Stimulated activated naive CD8-positive, alpha-beta T cell treated with anti-CD3 and anti-CD28 coated beads, Interleukin-15, Interleukin-2, amounts not matched to agents 100 U/mL and 50 U/mL, for 24 hours (primary cell): ENCODE measurements around the gene GGT7.
"Not testable (repeated sequence)": the region's sequence is repeated elsewhere in the genome, so short reads cannot be mapped to it uniquely, and the experiment has no call there.

Experiments used
- ATAC-seq: fragments of 150-1000 bp; cut with Tn5 transposase; one replicate; pipeline ENCODE4 v1.10.0; 2021
- DNase-seq: peaks from one replicate; pipeline ENCODE4 v3.0.0; 2021

GGT7 gene

DNA sequence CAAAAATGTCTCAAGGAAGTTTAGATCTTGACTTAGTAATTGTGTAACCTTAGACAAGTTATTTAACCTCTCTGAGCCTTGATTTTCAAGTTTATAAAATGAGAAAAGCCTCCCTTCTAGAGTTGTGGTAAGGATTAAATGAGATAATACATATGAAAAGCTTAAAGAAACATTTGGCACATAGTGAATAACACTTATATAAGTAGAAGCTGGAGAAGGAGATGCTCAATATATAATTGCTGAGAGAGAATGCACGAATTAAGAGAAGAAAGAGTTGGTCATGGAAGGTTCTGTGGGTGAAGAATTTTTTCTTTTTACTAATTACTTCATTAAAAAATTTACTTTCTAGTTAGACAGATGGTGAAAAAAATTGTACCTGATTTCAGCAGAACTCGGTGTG is 9.0 kb upstream of the GGT7 start:
- DNase-seq, result no peak
- ATAC-seq, result no peak

DNA sequence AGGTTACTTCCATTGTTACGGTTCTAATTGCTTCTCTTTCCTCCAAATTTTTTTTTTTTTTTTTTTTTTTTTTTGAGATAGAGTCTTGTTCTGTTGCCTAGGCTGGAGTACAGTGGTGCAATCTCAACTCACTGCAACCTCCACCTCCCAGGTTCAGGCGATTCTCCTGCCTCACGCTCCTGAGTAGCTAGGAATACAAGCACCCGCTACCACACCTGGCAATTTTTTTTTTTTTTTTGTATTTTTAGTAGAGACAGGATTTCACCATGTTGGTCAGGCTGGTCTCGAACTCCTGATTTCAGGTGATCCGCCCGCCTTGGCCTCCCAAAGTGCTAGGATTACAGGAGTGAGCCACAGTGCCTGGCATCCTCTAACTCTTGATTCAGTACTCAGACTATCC is 8.3 kb upstream of the GGT7 start:
- DNase-seq, ATAC-seq: not testable (repeated sequence)

DNA sequence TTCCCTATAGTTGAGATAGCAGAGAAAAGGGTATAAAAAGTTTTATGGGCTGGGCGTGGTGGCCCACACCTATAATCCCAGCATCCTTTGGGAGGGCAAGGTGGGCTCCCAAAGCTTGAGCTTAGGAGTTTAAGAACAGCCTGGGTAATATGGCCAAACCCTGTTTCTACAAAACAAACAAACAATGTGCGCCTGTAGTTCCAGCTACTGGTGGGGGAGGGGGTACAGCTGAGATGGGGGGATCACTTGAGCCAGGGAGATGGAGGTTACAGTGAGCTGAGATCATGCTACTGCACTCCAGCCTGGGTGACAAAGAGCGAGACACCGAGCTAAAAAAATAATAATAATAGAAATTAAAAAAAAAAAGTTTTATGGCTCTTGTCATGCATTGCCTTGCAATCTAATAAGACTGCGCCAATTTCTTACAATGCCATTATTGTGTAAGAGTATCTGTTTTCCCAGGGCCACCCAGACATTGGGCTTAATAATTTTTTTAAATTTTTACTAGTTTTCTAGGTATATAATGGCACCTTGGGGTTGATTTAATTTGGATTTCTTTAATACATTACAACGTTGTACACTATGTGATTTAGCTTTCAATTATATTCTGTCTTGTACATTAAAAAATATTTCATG is 7.7 kb upstream of the GGT7 start:
- ATAC-seq (no peak), DNase-seq (no peak)

DNA sequence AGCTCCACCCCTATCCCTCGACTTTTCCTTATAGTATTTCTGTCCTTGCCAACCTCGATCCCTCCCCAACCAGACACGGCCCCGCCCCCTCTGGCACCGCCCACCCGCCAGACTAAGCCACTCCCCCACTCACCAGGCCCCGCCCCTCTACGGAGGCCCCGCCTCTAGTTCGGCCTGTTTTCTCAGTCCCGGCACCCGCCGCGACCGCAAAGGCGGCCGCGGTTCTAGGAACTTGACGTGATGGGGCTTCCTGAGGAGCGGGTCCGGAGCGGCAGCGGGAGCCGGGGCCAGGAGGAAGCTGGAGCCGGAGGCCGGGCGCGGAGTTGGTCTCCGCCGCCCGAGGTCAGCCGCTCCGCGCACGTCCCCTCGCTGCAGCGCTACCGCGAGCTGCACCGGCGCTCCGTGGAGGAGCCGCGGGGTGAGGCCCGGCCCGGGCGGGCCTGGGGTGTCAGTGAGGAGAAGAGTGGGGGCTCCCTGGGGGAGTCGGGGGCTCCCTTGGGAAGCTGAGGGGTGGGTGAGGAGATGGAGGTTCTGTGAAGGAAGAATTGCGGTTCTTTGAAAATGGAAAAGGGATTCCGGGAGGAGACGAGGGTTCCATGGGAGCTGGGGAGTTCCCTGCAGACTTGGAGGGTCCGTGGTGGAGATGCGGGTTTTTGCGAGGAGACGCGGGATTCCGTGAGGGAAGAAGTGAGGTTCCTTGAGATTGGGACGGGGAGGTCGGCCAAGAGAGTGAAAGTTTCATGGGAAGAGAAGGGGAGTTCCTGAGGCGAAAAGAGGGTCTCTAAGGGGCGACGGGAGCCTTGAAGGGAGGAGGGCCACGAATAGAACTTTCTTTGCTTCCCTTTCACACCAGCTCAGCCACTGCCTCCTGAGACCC is 4.0 kb upstream of the GGT7 start, which contains the start of gene ACSS2:
Gene ACSS2, plus strand, starts transcription at position 207 of the 877 bp plus-strand sequence. Its CDS starts 34 bp downstream, at position 241.
- DNase-seq (no peak), ATAC-seq (peak; percentile 35)

DNA sequence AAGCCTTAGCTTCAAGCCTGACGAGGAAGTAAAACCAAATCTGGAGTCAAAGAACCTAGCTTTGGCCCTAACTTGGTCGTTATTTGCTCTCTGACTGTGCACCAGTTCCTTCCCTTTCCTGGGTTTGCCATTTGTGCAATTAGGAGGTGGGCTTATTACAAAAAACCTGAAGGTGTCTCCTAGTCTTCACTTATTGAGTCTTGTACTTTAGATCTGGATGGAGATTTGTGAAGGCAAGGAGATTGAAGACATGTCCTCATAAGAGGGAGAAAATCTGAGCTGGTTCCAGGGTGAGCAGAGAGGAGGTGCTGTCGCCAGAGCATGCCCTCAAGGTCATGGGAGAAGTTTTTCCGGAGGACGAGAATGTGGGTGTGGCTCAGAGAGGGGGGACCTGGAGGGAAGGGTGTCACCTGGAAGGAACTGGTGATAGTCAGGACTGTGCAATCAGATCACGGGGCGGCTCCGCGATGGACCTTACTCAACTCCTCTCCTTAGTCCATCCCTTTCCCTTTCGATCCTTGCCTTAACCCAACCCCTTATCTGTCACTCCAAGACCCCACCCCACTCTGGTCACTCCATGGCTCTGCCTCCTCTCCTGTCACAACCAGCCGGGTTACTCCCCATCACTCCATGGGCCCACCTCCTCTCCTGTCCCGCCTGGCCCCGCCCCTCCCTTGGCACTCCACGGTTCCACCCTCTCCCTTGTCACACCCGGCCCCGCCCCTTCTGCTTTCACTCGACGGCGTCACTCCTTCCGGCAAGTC is 3.2 kb upstream of the GGT7 start:
- peak; percentile 85 for ATAC-seq

DNA sequence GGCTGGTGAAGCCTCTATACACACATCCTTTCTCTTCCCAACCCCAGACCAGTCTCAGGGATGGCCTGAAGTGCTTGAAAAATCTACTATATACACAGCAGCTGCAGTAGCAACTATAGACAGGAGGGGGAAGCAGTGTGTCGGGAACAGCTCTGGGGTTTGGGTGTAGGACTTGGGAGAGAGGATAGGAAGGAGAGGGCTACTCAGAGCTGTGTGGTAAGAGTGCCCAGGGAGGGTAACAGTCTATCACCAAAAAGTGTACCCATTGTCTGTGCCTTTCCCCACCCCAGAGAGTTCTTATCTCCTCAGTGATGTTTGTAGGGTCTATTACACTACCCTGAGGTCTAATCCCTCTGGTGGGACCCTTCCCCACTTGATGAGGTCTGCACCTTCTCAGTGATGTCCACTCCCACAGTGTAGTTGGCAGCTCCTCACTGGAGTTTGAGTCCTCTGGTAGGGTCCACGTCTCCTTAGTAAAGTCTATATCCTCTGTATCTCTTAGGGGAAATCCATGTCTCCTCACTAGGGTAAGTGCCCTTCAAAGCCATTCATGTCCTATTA is 1.5 kb upstream of the GGT7 start:
- ATAC-seq (peak; percentile 21), DNase-seq (peak; percentile 66)

More for the DNA sequence above, 3.2 kb upstream of the GGT7 start:
- DNase-seq, result peak; percentile 97

DNA sequence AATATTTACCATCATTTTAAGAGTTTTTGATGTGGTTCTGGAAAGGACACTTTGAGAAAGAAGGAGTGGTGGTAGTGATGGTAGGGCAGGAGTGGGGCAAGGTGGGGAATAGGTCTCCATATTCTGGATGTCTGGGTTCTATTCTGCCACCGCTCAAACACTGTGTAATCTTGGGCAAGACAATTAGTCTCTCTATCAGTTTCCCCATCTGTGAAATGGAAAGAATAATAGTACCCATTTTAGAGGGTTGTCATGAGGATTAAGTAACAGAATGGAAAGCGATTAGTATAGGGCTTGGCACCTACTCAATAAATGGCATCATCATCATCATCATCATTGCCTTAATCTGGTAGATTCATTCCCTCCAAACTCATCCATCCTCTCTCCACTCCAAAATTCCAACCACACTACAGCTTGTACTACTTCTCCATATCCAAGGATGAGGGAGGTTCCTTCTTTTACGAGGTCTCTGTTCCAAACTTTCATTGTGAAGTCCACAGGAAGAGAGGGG is 982 bp upstream of the GGT7 start:
- ATAC-seq, result no peak
- DNase-seq, result no peak

DNA sequence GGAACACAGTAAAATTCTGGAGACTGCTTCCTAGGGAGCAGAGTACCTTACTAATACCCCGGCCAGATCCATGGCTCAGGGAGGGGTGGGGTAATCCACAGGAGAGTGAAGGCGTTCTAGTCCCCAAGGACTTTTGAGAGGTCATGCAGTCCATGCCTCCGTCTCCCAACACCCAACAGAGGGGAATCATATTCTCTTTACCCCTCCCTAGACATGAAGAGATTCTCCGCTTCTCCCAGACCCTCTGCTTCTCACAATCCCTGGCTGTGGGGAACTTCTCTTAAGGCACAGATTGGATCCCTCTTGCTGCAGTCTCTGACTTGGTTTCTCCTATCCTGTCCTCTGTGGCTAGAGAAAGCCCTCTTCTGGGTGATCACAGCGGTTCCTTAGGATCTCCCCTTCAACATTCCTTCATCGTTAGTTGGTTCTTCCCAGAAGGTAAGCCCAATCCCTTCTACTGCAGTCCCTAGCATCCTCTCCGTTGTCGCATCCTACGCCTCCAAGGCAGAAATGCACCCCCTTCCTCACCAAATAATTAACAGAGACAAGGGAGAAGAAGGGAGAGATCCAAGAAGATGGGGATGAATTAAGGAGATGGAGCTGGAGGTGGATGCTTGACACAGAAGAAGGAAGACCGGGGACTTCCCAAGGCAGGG is 562 bp downstream of the GGT7 start:
- ATAC-seq, result no peak
- DNase-seq, result no peak

DNA sequence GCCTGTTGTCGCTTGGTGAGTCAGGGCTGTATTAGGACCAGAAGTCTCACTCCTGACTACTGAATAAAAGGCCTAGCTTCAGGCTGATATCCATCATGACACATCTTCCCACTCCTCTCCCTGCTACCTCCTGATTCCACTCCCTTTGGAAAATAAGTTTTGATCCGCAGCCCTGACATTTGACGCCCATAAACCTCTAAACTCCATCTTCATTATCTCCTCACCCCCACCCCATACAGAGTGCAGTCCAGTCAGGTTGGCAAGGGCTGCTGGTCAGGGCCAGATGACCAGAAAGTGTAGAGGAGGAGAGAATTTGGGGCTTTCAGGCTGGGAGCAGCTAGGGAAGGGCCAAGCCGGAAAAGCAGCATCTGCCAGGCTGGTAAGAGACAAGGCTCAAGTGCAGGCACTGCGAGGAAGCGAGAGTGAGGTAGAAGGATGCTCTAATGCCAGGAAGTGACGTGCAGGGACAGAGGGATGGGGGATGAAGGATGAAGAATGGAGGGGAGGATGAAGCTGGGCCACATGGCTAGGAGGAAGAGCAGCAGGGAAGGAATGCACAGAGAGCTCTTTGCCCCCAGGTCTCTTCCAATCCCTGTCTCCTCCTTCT is 1.2 kb downstream of the GGT7 start:
- no peak for DNase-seq

DNA sequence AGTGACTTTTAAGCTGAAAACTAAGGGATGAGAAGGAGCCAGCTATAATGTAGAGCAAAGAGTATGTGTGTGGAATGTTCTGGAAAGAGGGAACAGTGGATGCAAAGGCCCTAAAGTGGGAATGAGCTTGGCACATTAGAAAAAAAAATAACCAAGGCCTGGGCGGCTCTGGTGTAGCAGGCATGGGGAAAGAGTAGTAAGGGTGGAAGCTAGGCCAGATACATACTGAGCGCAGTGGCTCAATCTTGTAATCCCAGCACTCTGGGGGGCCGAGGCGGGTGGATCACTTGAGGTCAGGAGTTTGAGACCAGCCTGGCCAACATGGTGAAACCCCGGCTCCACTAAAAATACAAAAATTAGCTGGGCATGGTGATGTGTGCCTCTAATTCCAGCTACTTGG is 8.4 kb downstream of the GGT7 start:
- ATAC-seq, result no peak
- no peak for DNase-seq

More for the DNA sequence above, 1.2 kb downstream of the GGT7 start:
- no peak for ATAC-seq

DNA sequence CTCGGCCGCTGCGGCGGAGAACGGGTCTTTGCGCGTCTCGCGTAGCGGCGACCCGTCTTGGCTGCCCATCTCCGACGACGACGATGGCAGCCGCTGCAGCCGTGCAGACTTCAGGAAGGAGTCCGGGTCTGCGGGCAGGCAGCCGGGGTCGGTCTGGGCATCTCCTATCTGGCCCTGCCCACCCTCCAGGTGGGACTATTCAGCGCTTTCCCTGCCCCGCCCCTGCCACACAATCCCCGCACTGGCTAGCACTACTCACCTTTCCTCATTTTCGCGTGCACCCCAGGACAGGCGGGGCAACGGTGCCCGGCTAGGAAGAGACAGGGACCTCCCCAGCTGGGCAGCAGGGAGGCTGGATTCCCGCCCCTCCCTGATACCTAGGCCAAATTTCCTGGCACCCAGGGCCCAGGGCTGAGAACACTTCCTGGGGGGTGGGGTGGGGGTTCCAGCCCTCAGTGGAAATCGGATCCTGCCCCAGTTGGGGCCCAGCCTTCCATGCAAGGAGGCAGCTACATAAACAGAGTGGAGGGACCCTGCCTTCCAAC is 9.2 kb downstream of the GGT7 start:
- DNase-seq (no peak), ATAC-seq (no peak)

DNA sequence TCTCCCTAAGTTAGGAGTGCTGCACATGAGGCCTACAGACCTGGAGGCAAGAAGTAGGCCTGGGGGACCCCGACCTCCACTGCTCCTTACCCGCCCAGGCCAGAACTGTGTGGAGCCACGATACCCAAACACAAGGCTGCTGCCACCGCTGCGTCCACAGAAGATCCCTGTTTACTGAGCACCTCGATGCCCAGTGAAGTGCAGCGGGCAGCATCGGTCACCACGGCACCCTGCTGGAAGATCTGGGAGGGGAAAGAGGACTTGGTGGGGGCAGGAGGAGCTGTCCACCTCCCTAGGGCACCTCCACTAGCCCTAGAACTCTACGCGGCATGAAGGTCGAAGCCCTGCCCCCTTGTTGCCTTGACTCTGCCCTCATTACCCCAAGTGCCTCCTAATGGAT is 9.9 kb downstream of the GGT7 start:
- DNase-seq (no peak), ATAC-seq (no peak)

DNA sequence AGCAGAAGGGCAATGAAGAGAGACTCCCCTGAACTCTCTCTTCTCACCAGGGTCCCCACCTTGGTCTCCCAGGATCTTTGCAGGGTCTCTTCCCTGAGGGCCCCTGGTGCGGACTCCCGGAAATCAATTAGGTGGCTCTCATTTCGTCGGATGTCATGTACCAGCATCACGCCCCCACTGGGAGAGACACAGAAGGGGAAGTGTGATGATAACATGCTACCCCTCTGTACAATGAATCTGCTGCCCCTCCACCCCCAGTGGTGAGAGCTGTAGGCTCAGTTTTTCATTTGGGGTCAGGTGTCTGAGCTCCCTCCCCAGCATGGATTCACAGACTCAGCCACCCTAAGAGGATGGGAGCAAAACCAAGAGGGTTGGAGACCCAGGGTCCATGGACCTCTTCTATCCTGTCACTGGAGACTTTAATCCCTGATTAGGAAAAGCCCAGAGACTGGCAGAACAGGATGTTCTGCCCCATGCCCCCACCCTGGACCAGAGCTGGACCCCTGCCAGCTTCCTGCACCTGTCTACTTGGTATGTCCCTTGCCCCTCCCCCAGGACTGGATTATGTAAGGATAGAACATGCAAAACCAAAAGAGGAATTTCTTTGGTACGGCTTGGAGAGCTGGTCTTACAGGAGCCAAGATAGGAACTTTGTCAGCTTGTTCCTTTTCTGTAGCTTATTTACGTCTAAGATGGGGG is 11.1 kb downstream of the GGT7 start:
- ATAC-seq, result no peak
- DNase-seq, result no peak

DNA sequence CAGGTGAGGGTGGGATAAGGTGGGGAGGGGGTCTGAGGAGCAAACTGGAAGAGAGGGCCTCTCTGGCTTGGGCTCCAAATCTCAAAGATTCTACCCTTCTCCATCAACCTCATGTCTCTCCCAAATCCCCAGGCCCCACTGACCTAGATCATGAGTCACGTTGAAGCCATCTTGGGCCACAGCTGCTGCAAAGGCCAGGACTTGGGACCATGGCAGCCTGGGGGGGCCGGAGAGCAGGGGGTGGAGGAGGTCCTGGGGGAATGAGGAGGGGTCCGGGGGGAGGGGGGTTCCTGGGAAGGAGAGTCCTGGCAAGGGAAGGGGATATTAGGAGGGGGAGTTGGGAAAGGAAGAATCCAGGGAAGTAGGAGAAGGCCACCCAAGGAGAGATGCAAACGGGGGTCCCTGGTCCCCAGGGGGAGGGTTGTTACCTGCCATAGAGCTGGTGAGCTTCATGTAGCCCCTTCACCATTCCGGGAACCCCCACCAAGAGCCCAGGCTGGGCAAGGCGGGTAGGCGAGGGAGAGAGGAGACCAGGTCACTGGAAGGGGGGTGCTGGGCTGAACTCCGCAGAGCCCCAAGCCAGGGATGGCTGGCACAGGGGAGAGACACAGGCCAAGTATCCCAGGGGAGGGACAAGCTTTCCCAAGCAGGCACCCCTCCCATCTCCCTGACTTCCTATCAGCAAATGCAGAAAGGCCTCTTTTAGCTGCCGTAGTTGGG is 12.7 kb downstream of the GGT7 start:
- ATAC-seq, result no peak
- no peak for DNase-seq

DNA sequence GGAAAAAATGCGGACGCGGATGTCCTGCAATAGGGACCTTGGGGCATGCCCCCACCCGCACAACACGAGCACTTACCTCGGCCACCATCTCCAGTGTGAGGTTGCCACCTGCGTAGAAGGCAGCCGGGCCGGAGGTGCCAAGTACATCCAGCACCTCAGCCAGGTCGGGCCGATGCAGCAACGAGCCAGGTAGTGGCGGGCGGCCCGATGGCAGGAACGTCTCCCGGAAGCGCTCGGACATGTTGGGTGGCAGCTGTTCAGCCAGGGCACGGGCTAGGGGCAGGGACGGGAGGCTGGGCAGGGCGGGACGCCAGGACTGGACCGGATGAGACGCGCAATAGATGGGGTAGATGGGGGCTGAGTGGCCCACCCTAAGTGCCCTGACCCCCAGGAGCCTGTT is 13.3 kb downstream of the GGT7 start:
- ATAC-seq (no peak), DNase-seq (no peak)

DNA sequence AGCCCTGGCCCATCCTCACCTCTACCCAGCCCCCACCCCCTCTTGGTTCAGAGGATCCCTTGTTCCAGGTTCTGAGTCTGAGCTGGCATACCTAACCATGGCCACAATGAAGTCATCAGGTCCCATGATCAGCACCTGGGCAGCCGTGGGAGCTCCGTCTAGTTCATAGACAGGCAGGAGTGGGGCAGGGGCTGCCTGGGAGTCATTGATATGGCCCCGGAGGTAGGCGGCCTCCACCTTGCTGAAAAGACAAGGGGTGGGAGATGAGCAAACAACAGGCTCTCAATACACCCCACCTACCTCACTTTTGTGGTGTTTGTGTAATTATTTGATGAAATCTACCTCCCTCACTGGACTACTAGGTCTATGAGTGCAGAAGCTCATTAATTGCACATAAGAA is 20.4 kb downstream of the GGT7 start:
- DNase-seq, result no peak
- no peak for ATAC-seq

DNA sequence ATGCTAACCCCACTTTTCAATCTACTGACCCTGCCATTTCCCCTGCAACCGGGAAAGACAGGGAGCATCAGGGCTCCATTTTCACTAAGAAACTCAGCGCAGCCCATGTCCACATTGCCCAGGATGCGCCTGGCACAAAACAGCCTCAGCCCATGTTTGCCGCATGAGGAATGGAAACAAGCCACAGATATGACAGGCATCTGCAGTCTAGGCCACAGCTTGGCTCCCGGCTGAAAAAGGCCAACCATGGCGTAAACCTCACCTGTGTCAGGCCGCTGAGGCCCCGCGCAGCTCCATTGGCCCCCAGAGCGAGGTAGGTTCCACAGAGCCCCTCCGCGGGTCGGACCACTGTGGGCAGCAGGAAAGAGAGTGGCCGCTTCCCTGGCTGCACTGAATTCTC is 21.7 kb downstream of the GGT7 start:
- DNase-seq (no peak), ATAC-seq (no peak)

DNA sequence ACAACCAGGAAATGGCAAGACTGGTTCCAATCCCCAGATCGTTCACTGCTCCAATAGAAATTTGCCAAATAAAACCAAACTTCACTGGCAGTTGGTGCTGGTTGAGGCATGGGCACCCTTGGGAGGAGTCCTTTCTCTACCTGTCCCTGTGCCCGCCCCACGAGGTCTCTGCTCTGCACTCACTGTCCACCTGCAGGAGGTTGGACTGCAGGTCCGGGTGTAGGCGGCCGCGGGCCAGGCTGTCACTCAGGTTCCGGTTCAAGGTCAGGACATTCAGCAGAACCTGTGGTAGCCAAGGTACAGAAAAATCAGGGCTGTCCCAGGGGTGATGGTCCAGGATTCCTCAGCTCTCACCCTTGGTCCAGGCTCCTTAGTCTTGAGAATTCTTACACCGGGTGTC is 22.9 kb downstream of the GGT7 start:
- no peak for ATAC-seq

DNA sequence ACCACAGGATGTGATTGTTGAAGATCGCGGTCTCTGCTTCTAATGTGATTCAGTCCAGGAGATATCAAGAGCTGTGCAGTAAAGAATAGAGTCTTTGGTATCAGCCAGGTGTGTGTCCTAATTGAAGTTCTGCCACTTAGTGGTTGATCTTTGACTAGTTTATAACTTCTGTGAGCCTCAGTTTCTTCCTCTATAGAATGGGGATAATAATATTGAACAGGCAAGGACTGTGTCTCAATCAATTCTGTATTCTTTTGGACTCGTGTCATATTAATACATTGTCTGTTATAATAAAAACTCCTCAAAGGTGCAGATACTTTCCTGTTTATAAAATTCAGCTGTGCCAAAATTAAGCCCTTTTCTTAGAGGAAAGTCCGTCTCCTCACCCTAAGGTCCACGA is 24.1 kb downstream of the GGT7 start:
- ATAC-seq (no peak), DNase-seq (no peak)

More for the DNA sequence above, 22.9 kb downstream of the GGT7 start:
- DNase-seq, result no peak

DNA sequence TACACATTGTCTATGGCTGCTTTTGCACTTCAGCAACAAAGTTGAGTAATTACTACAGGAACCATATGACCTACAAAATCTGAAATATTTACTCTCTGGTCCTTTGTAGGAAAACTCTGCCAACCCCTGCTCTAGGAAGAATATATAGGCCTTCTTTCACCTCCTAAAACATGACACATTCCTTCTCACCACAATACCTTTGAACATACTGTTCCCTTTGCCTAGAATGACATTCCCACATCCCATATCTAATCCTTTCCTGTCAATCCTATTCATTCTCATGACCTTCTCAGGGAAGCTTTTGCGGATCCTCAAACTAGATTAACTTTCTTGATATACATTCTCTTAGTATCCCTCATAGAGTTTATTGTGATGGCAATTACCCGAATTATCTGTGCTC is 29.2 kb downstream of the GGT7 start:
- no peak for DNase-seq
- ATAC-seq, result no peak
